Stimulated activated naive CD8-positive, alpha-beta T cell treated with anti-CD3 and anti-CD28 coated beads, Interleukin-15, Interleukin-2, amounts not matched to agents 100 U/mL and 50 U/mL, for 24 hours (primary cell): ENCODE measurements around the gene C2CD5.

Experiments
- ATAC-seq: fragments of 150-1000 bp; cut with Tn5 transposase; one replicate; pipeline ENCODE4 v1.10.0; 2021
- DNase-seq: peaks from one replicate; pipeline ENCODE4 v3.0.0; 2021

Gene C2CD5

DNA sequence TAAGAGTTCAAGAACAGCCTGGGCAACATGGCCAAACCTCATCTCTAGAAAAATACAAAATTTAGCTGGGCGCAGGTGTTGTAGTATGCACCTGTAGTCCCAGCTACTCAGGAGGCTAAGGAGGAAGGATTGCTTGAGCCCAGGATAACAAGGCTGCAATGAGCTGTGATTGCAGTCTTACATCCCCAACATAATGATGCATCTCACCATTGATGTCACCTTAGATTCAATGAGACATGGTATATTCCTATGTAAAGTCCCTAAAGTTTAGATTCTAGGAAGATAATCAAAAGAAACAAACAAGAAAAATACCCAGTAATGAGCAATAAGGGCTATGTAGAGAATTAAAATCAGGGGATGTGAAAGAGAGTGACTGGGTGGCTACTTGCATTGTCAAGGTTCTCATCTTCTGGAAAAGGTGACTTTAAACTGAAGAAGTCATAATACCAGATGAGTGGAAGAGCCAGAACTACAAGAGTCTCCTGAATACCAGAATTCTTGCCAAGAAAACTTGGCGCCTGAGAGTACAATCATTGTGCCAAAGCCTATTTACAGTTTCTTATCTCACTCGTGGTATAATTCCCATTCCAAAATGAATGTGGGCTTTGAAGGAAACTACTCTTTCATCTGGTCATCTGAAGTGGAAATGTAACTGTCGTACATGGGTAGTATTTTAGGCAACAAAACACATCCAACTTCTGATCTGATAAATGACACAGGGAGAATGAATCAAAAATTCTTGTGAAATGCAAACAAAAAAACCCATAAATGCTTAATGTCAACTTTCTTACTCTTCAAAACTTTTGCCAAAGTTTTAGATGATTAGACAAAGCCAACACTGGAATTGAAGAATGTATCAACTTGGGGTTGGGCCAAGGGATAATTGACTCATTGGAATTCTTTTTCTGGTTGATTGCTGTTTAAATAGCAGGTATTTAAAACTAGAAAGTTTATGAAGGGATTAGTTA, 128.7 kb downstream of the C2CD5 start:
- ATAC-seq (peak; percentile 40), DNase-seq (no peak)

DNA sequence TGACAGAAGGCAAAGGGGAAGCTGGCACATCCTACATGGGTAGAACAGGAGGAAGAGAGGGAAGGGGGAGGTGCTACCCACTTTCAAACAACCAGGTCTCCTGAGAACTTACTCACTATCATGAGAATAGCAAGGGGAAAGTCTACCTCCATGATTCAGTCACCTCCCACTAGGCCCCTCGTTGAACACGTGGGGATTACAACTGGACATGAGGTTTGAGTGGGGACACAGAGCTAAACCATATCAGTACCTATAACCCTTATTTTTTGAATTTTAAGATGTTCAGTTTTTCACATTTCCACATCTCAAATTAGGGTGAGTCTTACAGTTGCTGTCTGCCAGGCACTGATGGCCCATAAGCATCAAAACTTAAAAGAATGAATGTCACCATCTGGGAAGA, 129.6 kb downstream of the C2CD5 start:
- ATAC-seq, result no peak

DNA sequence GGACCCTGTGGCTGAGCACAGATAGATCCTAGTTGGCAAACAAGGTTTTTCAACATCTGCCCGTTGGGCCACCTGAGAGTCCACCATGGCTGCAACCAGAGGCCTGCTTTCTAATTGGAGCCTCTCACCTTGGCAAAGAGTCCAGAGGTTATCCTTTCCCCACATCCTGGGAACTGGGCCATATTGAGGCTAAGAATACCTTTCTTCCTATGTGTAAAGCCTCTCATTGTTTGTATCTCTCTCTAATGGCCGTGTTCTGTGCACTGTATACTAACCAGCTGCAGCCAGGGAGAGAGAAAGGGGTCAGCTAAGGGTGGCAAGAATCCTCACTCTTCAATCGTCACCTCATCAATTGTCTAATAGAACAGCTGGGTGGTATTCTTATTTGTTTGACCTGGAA, 130.8 kb downstream of the C2CD5 start:
- ATAC-seq, result no peak
- no peak for DNase-seq

More for the DNA sequence above, 129.6 kb downstream of the C2CD5 start:
- DNase-seq, result no peak

DNA sequence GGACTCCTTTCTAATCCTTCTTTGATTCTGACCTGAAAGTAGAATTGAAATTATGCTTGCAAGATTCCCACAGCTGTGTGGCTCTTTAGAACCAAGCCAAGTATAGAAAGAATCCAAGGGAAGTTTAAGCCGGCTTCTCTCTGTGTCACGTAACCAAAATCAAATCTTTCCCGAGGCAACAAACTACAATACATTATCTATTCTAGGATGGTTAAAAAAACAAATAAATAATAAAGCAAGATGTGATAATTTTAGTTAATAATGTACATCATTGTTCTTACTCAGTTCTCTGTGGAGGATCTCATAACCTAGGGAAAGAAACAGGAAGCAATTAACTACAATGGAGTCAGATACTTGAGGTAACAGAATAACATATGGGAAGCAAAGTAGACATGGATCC, 131.8 kb downstream of the C2CD5 start:
- no peak for DNase-seq
- ATAC-seq, result no peak

DNA sequence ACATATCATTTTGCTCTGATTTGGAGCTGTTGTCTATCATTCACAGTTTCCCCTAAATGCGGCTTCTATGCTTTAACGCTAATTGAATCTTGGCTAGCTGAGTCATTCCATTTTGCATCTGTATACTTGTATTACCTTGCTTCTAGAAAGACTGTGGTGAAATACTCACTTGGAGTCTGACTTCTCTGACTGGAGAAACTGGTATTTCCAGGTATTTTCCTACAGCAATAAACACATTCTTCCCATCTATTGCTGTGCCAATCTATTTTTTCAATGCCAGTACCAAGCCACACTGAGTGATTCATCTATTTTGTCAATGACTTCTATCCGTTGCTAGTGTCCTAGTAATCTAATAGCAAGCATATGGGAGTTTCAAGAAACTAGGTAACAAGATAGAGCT, 133.9 kb downstream of the C2CD5 start:
- ATAC-seq, result peak; percentile 21

DNA sequence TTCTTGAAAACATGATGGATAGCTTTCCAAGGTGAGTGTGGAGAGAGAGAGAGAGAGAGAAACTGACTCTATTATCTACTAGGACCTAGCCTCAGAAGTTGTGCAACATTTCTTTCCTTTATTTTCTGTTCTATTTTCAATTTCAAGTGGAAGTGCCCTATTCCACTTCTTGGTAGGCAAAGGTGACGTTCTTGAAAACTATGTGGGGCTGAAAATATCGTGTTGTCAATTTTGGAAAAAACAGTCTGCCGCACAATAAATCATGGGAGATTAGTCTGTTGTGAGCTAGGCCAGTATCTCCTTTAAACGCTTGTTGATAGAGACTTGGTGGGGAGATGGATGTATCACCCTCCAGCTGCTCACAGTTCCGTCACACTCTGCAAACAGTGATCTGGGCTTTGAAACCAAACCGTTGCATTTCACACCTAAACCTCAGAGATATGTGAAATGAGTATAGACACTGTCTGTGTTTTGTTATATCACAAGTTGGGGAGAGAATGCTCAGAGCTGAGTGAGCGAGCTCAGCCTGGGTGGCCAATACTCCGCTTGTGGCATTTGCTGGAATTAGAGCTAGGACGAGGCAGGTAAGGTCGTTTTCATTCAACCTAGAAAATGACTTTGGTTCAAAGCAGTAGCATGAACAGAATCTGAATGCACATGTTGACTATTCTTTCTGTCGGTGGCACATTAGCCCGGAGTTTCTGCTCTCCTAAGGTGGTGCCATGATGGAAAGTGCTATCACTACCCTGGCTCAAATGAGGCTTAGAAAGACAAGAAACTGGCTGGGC, 134.8 kb downstream of the C2CD5 start:
- DNase-seq, result peak; percentile 10
- ATAC-seq, result peak; percentile 89

More for the DNA sequence above, 133.9 kb downstream of the C2CD5 start:
- no peak for DNase-seq

DNA sequence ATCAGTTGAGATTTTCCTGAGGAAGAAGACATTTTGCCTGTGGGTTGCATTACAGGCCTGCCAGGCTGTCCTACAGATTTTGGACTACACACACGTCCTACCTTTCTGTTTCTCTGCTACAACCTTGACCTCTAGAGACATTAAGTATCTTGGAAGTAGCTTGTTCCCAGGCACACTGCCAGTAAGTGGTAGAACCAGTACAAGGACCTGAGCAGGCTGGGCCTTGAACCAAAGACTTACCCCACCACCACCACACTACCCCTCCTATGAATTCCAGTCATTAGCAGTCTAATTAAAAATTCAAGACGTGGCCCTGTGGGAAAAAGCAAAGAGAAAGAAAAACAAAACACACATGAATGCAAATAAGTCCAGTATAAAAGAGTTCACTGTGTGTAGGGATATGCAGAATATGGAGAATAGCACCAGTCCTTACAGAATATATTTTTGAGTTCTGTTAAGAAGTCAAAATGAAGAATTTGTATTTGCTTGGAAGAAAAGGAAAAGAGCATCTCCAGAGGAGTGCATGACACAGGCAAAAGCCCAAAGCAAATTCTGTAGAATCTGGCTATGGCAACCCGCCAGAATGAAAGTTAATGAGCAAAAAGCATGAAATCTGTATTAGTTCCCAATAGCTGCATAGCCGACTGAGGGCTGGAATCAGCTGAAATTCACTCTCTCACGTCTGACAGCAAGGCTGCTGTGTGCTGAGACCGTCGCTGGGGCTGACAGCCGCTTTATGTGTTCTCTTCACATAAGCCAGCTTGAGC, 135.5 kb downstream of the C2CD5 start:
- ATAC-seq, result no peak
- no peak for DNase-seq

DNA sequence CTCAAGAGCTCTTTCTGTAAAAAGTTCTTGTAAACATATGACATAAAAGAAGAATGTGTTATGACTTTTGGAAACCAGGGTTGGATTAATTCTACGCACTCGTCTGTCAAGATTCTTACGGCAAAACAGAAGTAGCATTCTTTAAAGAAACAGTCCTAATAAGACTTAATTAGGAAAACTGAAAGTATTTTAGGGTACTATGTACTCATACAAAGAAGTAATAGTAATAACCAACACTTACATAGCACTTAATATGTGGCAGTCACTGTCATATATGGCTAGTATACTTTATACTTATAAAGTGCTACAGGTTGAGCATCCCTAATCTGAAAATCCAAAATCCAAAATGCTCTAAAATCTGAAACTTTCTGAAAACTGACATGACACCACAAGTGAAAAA, 136.9 kb downstream of the C2CD5 start:
- DNase-seq (no peak), ATAC-seq (no peak)

DNA sequence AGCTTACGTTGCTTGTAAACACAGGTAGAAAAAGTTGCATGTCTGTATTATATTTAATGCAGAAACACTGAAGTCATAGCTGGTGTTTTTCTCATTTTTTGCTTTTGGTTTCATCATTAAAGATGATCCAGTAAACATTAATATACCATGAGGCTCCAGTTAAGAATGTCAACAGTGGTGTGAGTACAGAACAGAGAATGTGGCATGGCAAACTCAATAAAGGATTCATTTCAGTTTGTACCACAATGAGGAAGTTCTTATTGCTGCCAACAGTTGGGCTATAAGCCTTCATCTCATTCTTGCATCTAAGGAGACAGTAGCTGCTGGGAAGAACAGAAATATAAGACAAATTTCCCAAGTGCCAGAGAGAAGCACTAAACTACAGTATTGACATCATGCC, 137.7 kb downstream of the C2CD5 start:
- DNase-seq (no peak), ATAC-seq (no peak)

DNA sequence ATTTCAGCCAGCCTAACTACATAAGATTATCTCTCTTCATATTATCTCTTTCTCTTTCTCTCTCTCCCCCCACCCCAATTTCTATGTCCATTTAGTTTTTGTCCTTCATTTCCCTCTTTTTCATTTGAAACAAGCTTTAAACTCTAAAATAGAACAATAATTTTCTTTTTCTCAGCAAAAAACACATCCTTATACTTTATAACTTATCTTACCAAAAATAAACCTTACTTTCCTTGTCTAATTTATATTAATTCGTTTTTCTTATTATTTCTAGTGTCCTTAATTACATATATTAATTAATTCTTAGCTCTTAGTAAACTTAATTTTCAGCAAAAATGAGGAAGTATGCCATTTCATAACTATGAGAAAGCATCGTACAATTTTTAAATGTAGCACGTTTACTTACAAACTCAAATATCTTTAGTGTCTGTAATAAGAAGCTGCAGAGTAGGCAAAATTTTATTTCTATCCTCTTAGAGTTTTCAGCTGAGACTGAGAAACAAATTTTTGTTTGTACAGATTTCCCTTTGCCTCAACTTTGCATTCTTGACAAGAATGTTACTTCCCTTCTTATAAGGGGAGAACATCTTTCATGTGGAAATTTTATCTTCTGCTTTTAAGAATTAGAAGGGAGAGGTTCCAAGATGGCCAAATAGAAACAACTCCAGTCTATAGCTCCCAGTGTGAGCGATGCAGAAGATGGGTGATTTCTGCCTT, 144.7 kb downstream of the C2CD5 start:
- no peak for ATAC-seq
- DNase-seq, result no peak
